Lung (tissue), 12 donors: ENCODE data around the gene UBE2D3. TPM values are rescaled to one million over a fixed set of nuclear protein-coding genes. Genes with fewer than 3 reads are reported as not detected.

Experiments used
- ATAC-seq: fragments of 200-7000 bp; cut with Tn5 transposase; one replicate; pipeline ENCODE4 v1.9.1; 2020; ENCODE audit warnings: moderate number of reproducible peaks; ENCODE audit not compliant: insufficient read depth, low FRiP score
- DNase-seq, 3 donors: peaks; one replicate each; pipeline ENCODE4 v3.0.0-alpha.2; 2013 to 2017
- H3K27ac ChIP-seq, 2 donors: one replicate each; pipeline ENCODE4 v1.5.1; 2013; ENCODE audit warnings: mild to moderate bottlenecking in 2 of 2, moderate library complexity in 2 of 2, control low read depth in 1 of 2, inconsistent platforms in 1 of 2, low read depth in 1 of 2, low read length in 1 of 2
- H3K27me3 ChIP-seq, 3 donors: one replicate each; pipeline ENCODE4 v1.5.1; 2013; ENCODE audit warnings: low read length in 2 of 3; ENCODE audit not compliant: control insufficient read depth in 3 of 3, insufficient read depth in 3 of 3
- H3K36me3 ChIP-seq, 4 donors: one replicate each; pipeline ENCODE4 v1.5.1; 2013; ENCODE audit warnings: low read length in 4 of 4, mild to moderate bottlenecking in 1 of 4, moderate library complexity in 1 of 4; ENCODE audit not compliant: control insufficient read depth in 4 of 4, insufficient read depth in 4 of 4
- H3K4me1 ChIP-seq, 5 donors: one replicate each; pipeline ENCODE4 v1.5.1; 2013; ENCODE audit warnings: low read length in 5 of 5, mild to moderate bottlenecking in 2 of 5, moderate library complexity in 1 of 5; ENCODE audit not compliant: control insufficient read depth in 5 of 5, insufficient read depth in 5 of 5
- H3K4me3 ChIP-seq: one replicate; pipeline ENCODE4 v1.5.1; 2013; ENCODE audit warnings: mild to moderate bottlenecking, control low read depth, moderate library complexity
- H3K9ac ChIP-seq, 2 donors: one replicate each; pipeline ENCODE4 v1.5.1; 2013; ENCODE audit warnings: low read length in 2 of 2, control low read depth in 1 of 2; ENCODE audit not compliant: insufficient read depth in 1 of 2
- H3K9me3 ChIP-seq, 4 donors: one replicate each; pipeline ENCODE4 v1.5.1; 2013; ENCODE audit warnings: low read length in 3 of 4, mild to moderate bottlenecking in 1 of 4, moderate library complexity in 1 of 4; ENCODE audit not compliant: control insufficient read depth in 4 of 4, insufficient read depth in 3 of 4
- CTCF ChIP-seq: IDR thresholded peaks from 2 replicates; pipeline ENCODE4 v1.5.1; 2012; ENCODE audit warnings: mild to moderate bottlenecking; ENCODE audit errors: control extremely low read depth, extremely low read depth
- WGBS, 2 donors: extraction: QIAGEN DNeasy Blood & Tissue Kit; methylation state at CpG; one replicate each; pipeline ENCODE4 v1.1.7; 2013; 5-methylcytosine and 5-hydroxymethylcytosine counted together
- polyA plus RNA-seq, 2 donors: library from polyadenylated mRNA; stranded (reverse); fragments of 200-250 nt; gene quantifications; one replicate each; pipeline ENCODE4 v1.2.1, GENCODE V29; 2013
- total RNA-seq, 2 donors: library from RNA; depleted of rRNA in 1 of 2; stranded (reverse); fragments of >200 nt in 1 of 2; gene quantifications; one replicate each; pipeline ENCODE4 v1.2.1, GENCODE V29; 2014 to 2021
- donor health status: control.
- donor health status: control.
- donor health status: Bipolar disorder and iron deficiency.
- donor health status: healthy.
- donor health status: DM: yes; HTN: yes; CAD: no.

UBE2D3 gene
- total and polyA plus RNA-seq, 4 donors: 165 to 373 (median 273) TPM

GRCh38 chr4:102807345-102807744 lies 20.0 kb downstream of the UBE2D3 start:
- 70 to 80% methylated on average over 1 of the region's 1 CpG for WGBS, 2 donors
- TF ChIP-seq CTCF: no peak
- no peak for DNase-seq
- Histone ChIP-seq H3K9ac (no peak overlapping the region), H3K27me3 (no peaks in the 10 kb centered on the region), H3K9me3 (no peaks in the 10 kb centered on the region), H3K4me3 (no peak overlapping the region), H3K4me1 (peaks cover 0 to 23% (median 0%) of the 10 kb centered on the region in 5 donors), H3K27ac (no peak overlapping the region), H3K36me3 (peaks cover 8 to 33% (median 20%) of the 10 kb centered on the region in 4 donors)
- ATAC-seq: no peak

GRCh38 chr4:102799816-102800215 lies 27.5 kb downstream of the UBE2D3 start:
- no peaks in the 10 kb centered on the region for H3K9me3 ChIP-seq
- WGBS, 2 donors: 76 to 87% methylated on average over 2 of the region's 2 CpGs
- no peak overlapping the region for H3K9ac ChIP-seq
- peaks cover 14 to 34% (median 24%) of the 10 kb centered on the region in 4 donors for H3K36me3 ChIP-seq
- H3K27ac ChIP-seq: no peak overlapping the region
- DNase-seq: no peak
- no peak overlapping the region for H3K4me3 ChIP-seq
- H3K27me3 ChIP-seq: no peaks in the 10 kb centered on the region
- ATAC-seq: no peak
- TF ChIP-seq CTCF: no peak
- H3K4me1 ChIP-seq: peaks cover 0 to 4% (median 0%) of the 10 kb centered on the region in 5 donors

GRCh38 chr4:102794999-102795398 lies 32.4 kb downstream of the UBE2D3 start:
- no peak for TF ChIP-seq CTCF
- WGBS, 2 donors: 97 to 100% methylated on average over 2 of the region's 2 CpGs
- peaks cover 0 to 4% (median 0%) of the 10 kb centered on the region in 5 donors for H3K4me1 ChIP-seq
- H3K4me3 ChIP-seq: no peak overlapping the region
- no peaks in the 10 kb centered on the region for H3K27me3 ChIP-seq
- H3K36me3 ChIP-seq: peaks cover 12 to 47% (median 17%) of the 10 kb centered on the region in 4 donors
- no peak overlapping the region for H3K9ac ChIP-seq
- H3K27ac ChIP-seq: no peak overlapping the region
- ATAC-seq (no peak), DNase-seq (no peak)
- H3K9me3 ChIP-seq: no peaks in the 10 kb centered on the region

- Histone ChIP-seq H3K4me1 (no peaks in the 10 kb centered on the region), H3K4me3 (no peak overlapping the region), H3K9me3 (no peaks in the 10 kb centered on the region), H3K36me3 (peaks cover 6 to 30% (median 11%) of the 10 kb centered on the region in 4 donors), H3K27ac (no peak overlapping the region), H3K9ac (no peak overlapping the region), H3K27me3 (no peaks in the 10 kb centered on the region)
- DNase-seq: no peak
- WGBS, 2 donors: 80 to 89% methylated on average over 2 of the region's 2 CpGs
- TF ChIP-seq CTCF: no peak
- no peak for ATAC-seq
Measured at GRCh38 chr4:102792361-102792936, 34.9 kb downstream of the UBE2D3 start.
